Suprapubic skin (tissue), 4 donors: Measurements from ENCODE around the gene PCSK9. TPM values are rescaled to one million over a fixed set of nuclear protein-coding genes. Genes with fewer than 3 reads are reported as not detected.

Source experiments
- DNase-seq, 2 donors: peaks; one replicate each; pipeline ENCODE4 v3.0.0-alpha.2; 2019; ENCODE audit warnings: low spot score in 2 of 2
- H3K27ac ChIP-seq: fragments of 200-600 bp; sonication (generic); one replicate; pipeline ENCODE4 v1.5.1; 2019
- H3K27me3 ChIP-seq: fragments of 200-600 bp; sonication (generic); one replicate; pipeline ENCODE4 v1.5.1; 2019
- H3K36me3 ChIP-seq: fragments of 200-600 bp; sonication (generic); one replicate; pipeline ENCODE4 v1.5.1; 2019
- H3K4me1 ChIP-seq: fragments of 200-600 bp; sonication (generic); one replicate; pipeline ENCODE4 v1.5.1; 2019
- H3K4me3 ChIP-seq: fragments of 200-600 bp; sonication (generic); one replicate; pipeline ENCODE4 v1.5.1; 2019; ENCODE audit warnings: mild to moderate bottlenecking
- H3K9me3 ChIP-seq: fragments of 200-600 bp; sonication (generic); one replicate; pipeline ENCODE4 v1.5.1; 2019
- CTCF ChIP-seq, 2 donors: fragments of 200-600 bp in 1 of 2; fragments of 450-650 bp in 1 of 2; sonication (generic) in 1 of 2; IDR thresholded peaks; one replicate each; pipeline ENCODE4 v1.5.1; 2016 to 2019; ENCODE audit warnings: antibody characterized with exemption in 2 of 2, mild to moderate bottlenecking in 1 of 2, moderate library complexity in 1 of 2
- EP300 ChIP-seq: sonication (generic); formaldehyde crosslinking; IDR thresholded peaks from one replicate; pipeline ENCODE4 v1.6.1; 2017; ENCODE audit warnings: antibody characterized with exemption
- POLR2A ChIP-seq, 2 donors: fragments of 450-650 bp; IDR thresholded peaks; one replicate each; pipeline ENCODE4 v1.6.1; 2017; ENCODE audit warnings: antibody characterized with exemption in 2 of 2, mild to moderate bottlenecking in 2 of 2, moderate library complexity in 2 of 2
- POLR2AphosphoS5 ChIP-seq, 3 donors: sonication (generic); formaldehyde crosslinking; IDR thresholded peaks; one replicate each; pipeline ENCODE4 v1.6.1; 2017; ENCODE audit warnings: antibody characterized with exemption in 3 of 3
- WGBS: methylation state at CpG from one replicate; pipeline ENCODE4 v1.1.5; 2018; 5-methylcytosine and 5-hydroxymethylcytosine counted together
- total RNA-seq, 4 donors: library from RNA; depleted of rRNA; stranded (reverse); fragments of >200 nt; gene quantifications; one replicate each; pipeline ENCODE4 v1.1.0, GENCODE V29; 2016

The PCSK9 gene
- total RNA-seq, 4 donors from 2014 or later, result 0.24 to 1.5 (median 0.36) TPM

GRCh38 chr1:55060133-55060999 is 21.0 kb downstream of the PCSK9 start:
- H3K36me3 ChIP-seq, result no peaks in the 10 kb centered on the region
- no peak for DNase-seq
- H3K27ac ChIP-seq, result no peak overlapping the region
- WGBS, result 81% methylated on average over 6 of the region's 14 CpGs
- H3K4me1 ChIP-seq, result peaks cover 17% of the 10 kb centered on the region
- no peaks in the 10 kb centered on the region for H3K27me3 ChIP-seq
- H3K9me3 ChIP-seq, result no peaks in the 10 kb centered on the region
- no peak overlapping the region for H3K4me3 ChIP-seq
- no peak for TF ChIP-seq POLR2AphosphoS5 (IDR thresholded peaks at IDR 0.05)
- no peak for TF ChIP-seq CTCF (IDR thresholded peaks at IDR 0.05)
- TF ChIP-seq POLR2A (IDR thresholded peaks at IDR 0.05), result no peak
- TF ChIP-seq EP300, result no peak

GRCh38 chr1:55061000-55061705 is 21.8 kb downstream of the PCSK9 start:
- WGBS, result 77% methylated on average over 7 of the region's 13 CpGs
- TF ChIP-seq CTCF (IDR thresholded peaks at IDR 0.05) (no peak), POLR2AphosphoS5 (IDR thresholded peaks at IDR 0.05) (no peak), EP300 (no peak), POLR2A (IDR thresholded peaks at IDR 0.05) (no peak)

GRCh38 chr1:55061706-55062321 is 22.5 kb downstream of the PCSK9 start:
- no peaks in the 10 kb centered on the region for H3K27me3 ChIP-seq
- TF ChIP-seq CTCF (IDR thresholded peaks at IDR 0.05) (no peak), EP300 (no peak), POLR2AphosphoS5 (IDR thresholded peaks at IDR 0.05) (no peak), POLR2A (IDR thresholded peaks at IDR 0.05) (no peak)
- H3K36me3 ChIP-seq, result peaks cover under 1% of the 10 kb centered on the region
- no peak for DNase-seq
- H3K9me3 ChIP-seq, result no peaks in the 10 kb centered on the region
- H3K4me1 ChIP-seq, result peaks cover 17% of the 10 kb centered on the region
- 17% methylated on average over 1 of the region's 4 CpGs for WGBS
- no peak overlapping the region for H3K4me3 ChIP-seq
- H3K27ac ChIP-seq, result no peak overlapping the region

More at GRCh38 chr1:55061000-55061705, 21.8 kb downstream of the PCSK9 start:
- no peak overlapping the region for H3K27ac ChIP-seq
- H3K4me1 ChIP-seq, result peaks cover 17% of the 10 kb centered on the region
- H3K4me3 ChIP-seq, result no peak overlapping the region
- no peaks in the 10 kb centered on the region for H3K9me3 ChIP-seq
- no peaks in the 10 kb centered on the region for H3K27me3 ChIP-seq
- no peaks in the 10 kb centered on the region for H3K36me3 ChIP-seq
- DNase-seq, result no peak

- H3K9me3 ChIP-seq, result no peaks in the 10 kb centered on the region
- H3K4me3 ChIP-seq, result no peak overlapping the region
- 90% methylated on average over 12 of the region's 29 CpGs for WGBS
- H3K27me3 ChIP-seq, result no peaks in the 10 kb centered on the region
- TF ChIP-seq CTCF (IDR thresholded peaks at IDR 0.05), result no peak
- DNase-seq, result no peak
- peaks cover 12% of the 10 kb centered on the region for H3K36me3 ChIP-seq
- no peak overlapping the region for H3K27ac ChIP-seq
- H3K4me1 ChIP-seq, result peaks cover 17% of the 10 kb centered on the region
Observed at GRCh38 chr1:55062801-55063576, 23.6 kb downstream of the PCSK9 start.
